ENCODE results near the gene DENND4C.
"Not testable (repeated sequence)": the region's sequence is repeated elsewhere in the genome, so short reads cannot be mapped to it uniquely, and the experiment has no call there.

The DENND4C gene

DNA sequence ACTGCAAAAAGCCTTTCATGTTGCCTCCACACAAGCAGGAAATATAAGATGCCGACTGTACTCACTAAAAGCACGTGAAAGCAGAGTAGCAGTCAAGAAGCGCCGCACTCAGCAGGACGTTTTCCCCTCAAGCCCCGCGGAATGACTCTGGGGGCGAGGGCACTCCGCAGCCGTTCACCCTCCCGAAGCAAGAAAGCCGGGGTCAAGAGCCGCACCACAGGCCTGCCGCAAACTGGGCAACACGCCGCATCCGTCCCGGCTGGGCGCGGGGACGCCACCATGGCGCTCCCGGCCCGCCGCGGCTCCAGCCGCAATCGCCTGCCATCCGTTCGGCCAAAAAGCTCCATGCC, 149.2 kb downstream of the DENND4C start:
- peak overlapping the region; percentile 87 for H3K4me3 ChIP-seq (ENCODE audit: low read depth, low read length)
- TF ChIP-seq, protein P1, sequence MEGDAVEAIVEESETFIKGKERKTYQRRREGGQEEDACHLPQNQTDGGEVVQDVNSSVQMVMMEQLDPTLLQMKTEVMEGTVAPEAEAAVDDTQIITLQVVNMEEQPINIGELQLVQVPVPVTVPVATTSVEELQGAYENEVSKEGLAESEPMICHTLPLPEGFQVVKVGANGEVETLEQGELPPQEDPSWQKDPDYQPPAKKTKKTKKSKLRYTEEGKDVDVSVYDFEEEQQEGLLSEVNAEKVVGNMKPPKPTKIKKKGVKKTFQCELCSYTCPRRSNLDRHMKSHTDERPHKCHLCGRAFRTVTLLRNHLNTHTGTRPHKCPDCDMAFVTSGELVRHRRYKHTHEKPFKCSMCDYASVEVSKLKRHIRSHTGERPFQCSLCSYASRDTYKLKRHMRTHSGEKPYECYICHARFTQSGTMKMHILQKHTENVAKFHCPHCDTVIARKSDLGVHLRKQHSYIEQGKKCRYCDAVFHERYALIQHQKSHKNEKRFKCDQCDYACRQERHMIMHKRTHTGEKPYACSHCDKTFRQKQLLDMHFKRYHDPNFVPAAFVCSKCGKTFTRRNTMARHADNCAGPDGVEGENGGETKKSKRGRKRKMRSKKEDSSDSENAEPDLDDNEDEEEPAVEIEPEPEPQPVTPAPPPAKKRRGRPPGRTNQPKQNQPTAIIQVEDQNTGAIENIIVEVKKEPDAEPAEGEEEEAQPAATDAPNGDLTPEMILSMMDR (IDR thresholded peaks at IDR 0.05; ENCODE audit: low read depth, low read length, missing control alignments) = no peak
- in situ Hi-C loops (cut with HindIII; ENCODE audit: low sequenced_read_pairs) = loop anchor here (5.0 kb wide), 1 partner anchor 77 kb away; no protein-coding TSS in a partner anchor
- peak; percentile 22 for DNase-seq (ENCODE audit: low read depth)

DNA sequence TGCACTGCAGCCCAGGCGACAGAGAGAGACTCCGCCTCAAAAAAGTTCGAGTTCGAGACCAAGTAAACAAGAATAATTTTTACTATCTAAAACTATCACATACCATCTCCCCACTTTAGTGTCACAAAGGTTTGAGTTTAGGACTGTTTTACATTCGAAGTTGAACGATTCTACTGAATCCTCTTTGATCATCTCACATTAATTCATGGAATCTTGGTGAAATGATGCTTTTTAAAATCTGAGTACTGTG, 150.3 kb downstream of the DENND4C start:
- in situ Hi-C loops (cut with HindIII; ENCODE audit: low sequenced_read_pairs) = no loop called here
- H3K4me3 ChIP-seq (ENCODE audit: low read depth, low read length) = peak overlapping the region; percentile 87
- DNase-seq (ENCODE audit: low read depth) = no peak
- TF ChIP-seq, protein P1 (IDR thresholded peaks at IDR 0.05; ENCODE audit: low read depth, low read length, missing control alignments) = no peak

DNA sequence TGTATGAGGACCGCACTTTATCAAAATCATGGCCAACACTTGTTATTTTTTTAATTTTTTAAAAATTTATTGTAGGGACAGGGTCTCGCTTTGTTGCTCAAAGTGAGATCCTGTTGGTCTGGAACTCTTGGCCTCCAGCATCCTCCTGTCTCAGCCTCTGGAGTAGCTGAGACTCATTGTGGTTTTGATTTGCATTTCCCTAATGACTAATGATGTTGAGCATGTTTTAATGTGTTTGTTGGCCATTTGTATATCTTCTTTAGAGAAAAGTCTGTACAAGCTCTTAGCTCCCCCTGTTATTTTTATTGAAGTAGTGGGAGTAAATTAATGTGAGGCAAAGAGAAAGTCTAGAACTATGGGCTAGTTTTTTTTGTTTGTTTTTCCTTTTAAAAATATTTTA, 151.2 kb downstream of the DENND4C start:
- TF ChIP-seq, protein P1 (IDR thresholded peaks at IDR 0.05; ENCODE audit: low read depth, low read length, missing control alignments) = no peak
- in situ Hi-C loops (cut with HindIII; ENCODE audit: low sequenced_read_pairs) = no loop called here
- DNase-seq (ENCODE audit: low read depth) = no peak
- no peak overlapping the region for H3K4me3 ChIP-seq (ENCODE audit: low read depth, low read length)

DNA sequence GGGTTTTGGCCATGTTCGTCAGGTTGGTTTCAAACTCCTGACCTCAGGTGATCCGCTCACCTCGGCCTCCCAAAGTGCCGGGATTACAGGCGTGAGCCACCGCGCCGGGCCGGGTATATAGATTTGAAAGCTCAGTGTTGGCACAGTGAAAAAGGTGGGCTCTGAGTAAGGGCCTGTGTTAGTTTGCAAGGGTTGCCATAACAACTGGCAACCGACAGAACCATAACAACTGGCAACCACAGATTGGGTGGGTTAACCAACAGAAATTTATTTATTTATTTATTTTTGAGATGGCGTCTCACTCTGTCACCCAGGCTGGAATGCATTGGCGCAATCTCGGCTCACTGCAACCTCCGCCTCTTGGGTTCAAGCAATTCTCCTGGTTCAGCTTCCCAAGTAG, 154.7 kb downstream of the DENND4C start:
- H3K4me3 ChIP-seq (ENCODE audit: low read depth, low read length); DNase-seq (ENCODE audit: low read depth); in situ Hi-C loops (cut with HindIII; ENCODE audit: low sequenced_read_pairs): not testable (repeated sequence)

DNA sequence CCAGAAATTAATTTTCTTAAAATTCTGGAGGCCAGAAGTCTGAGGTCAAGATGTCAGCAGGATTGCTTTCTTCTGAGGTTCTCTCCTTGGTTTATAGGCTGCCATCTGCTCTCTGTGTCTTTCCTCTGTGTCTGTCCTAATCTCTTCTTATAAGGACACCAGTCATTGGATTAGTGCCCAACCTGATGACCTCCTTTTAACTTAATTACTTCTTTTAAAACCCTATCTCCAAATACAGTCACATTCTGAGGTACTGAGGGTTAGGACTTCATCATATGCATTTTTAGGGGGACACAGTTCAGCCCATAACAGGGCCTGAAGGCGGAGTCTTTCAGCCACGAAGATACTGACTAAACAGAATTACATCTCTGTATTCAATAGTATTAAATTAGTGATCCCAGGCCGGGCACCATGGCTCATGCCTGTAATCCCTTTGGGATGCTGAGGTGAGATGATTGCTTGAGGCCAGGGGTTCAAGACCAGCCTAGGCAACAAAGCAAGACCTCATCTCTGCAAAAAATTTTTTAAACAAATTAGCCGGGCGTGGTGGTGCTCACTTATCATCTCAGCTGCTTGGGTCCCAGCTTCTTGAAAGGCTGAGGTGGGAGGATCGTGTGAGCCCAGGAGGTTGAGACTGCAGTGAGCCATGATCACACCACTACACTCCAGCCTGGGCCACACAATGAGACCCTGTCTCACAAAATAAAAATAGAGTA, 155.5 kb downstream of the DENND4C start:
- TF ChIP-seq, protein P1 (IDR thresholded peaks at IDR 0.05; ENCODE audit: low read depth, low read length, missing control alignments) = no peak
- DNase-seq (ENCODE audit: low read depth) = no peak
- H3K4me3 ChIP-seq (ENCODE audit: low read depth, low read length) = no peak overlapping the region
- in situ Hi-C loops (cut with HindIII; ENCODE audit: low sequenced_read_pairs) = no loop called here

DNA sequence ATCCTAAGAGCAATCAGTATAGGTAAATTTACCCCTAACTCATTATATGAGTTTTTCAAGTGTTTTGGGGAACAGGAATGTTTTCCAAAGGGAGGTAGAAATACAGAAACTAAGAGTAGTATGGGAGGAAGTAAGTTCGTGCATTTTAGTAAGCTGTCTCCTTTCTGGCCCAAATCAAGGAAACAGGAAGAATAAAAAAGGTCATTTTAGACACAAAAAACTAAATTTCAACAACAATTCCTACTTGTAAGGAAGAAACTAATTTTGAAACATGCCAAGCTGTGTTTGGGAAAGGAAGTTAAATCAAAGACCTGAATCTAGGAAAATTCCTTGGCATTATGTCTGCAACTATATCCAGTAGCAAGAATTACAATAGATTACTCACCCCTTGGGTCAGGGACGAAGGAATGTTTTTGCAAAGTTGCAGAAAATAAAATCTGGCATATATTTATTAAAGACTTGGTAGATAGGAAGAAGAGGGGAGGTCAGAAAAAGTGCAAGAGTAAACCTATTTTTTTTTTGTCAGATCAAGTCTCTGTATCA, 156.1 kb downstream of the DENND4C start:
- in situ Hi-C loops (cut with HindIII; ENCODE audit: low sequenced_read_pairs) = no loop called here
- no peak for DNase-seq (ENCODE audit: low read depth)
- TF ChIP-seq, protein P1 (IDR thresholded peaks at IDR 0.05; ENCODE audit: low read depth, low read length, missing control alignments) = no peak
- no peak overlapping the region for H3K4me3 ChIP-seq (ENCODE audit: low read depth, low read length)

DNA sequence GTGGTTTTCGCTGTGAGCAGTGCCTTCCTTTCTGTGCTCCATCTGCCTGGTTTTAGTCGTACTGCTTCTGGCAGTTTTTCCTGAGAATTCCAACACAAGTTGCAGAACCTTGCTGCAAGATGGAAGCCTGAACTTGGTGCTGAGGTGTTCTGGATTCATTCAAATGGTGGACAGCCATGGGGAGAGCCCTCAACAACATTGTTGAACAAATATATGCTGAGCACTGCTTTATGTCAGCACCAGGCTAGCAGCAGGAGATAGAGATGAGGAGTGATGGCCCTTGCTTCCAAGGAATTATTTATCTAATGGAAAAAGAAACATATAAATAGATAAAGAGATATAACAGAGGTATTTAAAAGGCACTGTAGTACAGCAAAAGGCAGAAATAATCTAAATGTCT, 156.8 kb downstream of the DENND4C start:
- TF ChIP-seq, protein P1 (IDR thresholded peaks at IDR 0.05; ENCODE audit: low read depth, low read length, missing control alignments) = no peak
- in situ Hi-C loops (cut with HindIII; ENCODE audit: low sequenced_read_pairs) = no loop called here
- no peak overlapping the region for H3K4me3 ChIP-seq (ENCODE audit: low read depth, low read length)
- no peak for DNase-seq (ENCODE audit: low read depth)

DNA sequence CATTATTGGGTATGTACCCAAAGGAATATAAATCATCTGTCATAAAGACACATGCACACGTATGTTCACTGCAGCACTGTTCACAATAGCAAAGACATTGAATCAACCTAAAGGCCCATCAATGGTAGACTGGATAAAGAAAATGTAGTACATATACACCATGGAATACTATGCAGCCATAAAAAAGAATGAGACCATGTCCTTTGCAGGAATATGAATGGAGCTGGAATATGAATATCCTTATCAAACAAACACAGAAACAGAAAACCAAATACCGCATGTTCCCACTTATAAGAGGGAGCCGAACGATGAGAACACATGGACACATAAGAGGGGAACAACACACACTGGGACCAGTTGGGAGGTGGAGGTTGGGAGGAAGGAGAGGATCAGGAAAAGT, 159.0 kb downstream of the DENND4C start:
- H3K4me3 ChIP-seq (ENCODE audit: low read depth, low read length); in situ Hi-C loops (cut with HindIII; ENCODE audit: low sequenced_read_pairs); DNase-seq (ENCODE audit: low read depth): not testable (repeated sequence)

Data from astrocyte of the cerebellum (primary cell).